ENCODE measurements around the gene TMEM178A. TPM values are rescaled to one million over a fixed set of nuclear protein-coding genes. Genes with fewer than 3 reads are reported as not detected.

Gene TMEM178A
- polyA plus RNA-seq, 3 donors = 0.15 TPM; not detected in 2

DNA sequence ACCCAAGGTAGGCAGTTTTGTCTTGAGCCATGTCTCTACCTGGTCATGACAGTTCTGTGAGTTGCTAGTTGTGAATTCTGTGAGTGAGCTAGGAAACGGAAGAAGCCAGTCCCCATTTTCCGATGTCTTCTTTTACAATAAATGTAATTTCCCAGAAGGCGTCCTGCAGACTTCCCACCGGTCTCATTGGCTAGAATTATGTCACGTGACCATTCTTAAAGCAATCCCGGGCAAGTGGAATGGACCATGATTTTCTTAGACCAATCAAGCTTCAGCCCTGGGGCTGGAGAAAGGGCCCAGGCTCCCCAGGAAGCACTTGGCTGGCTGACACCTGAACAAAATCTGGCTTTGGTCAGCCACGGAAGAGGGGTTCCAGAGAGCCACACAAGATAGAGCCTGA is 10.6 kb downstream of the TMEM178A start:
- no peak for DNase-seq
- TF ChIP-seq, protein P1, sequence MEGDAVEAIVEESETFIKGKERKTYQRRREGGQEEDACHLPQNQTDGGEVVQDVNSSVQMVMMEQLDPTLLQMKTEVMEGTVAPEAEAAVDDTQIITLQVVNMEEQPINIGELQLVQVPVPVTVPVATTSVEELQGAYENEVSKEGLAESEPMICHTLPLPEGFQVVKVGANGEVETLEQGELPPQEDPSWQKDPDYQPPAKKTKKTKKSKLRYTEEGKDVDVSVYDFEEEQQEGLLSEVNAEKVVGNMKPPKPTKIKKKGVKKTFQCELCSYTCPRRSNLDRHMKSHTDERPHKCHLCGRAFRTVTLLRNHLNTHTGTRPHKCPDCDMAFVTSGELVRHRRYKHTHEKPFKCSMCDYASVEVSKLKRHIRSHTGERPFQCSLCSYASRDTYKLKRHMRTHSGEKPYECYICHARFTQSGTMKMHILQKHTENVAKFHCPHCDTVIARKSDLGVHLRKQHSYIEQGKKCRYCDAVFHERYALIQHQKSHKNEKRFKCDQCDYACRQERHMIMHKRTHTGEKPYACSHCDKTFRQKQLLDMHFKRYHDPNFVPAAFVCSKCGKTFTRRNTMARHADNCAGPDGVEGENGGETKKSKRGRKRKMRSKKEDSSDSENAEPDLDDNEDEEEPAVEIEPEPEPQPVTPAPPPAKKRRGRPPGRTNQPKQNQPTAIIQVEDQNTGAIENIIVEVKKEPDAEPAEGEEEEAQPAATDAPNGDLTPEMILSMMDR (IDR thresholded peaks at IDR 0.05) = no peak
- H3K27me3 Mint-ChIP-seq (ENCODE audit: low read depth in 3 of 3) = peaks cover 0 to 5% (median 2%) of the 10 kb centered on the region in 3 donors
- WGBS (ENCODE audit: insufficient coverage) = 95% methylated on average over 3 of the region's 7 CpGs
- Histone ChIP-seq H3K4me2 (replicated peaks; ENCODE audit: extremely low read depth, low read length, poor library complexity, severe bottlenecking) (no peak overlapping the region), H3K4me1 (ENCODE audit: control insufficient read depth in 1 of 2, insufficient read depth in 2 of 2, low read length in 2 of 2) (no peaks in the 10 kb centered on the region), H4K20me1 (ENCODE audit: insufficient read depth, low read length) (no peaks in the 10 kb centered on the region), H3K36me3 (replicated peaks in 1 of 2; ENCODE audit: control insufficient read depth in 1 of 2, insufficient read depth in 2 of 2, low read length in 2 of 2) (no peaks in the 10 kb centered on the region), H3K9me3 (replicated peaks in 1 of 2; ENCODE audit: control insufficient read depth in 1 of 2, insufficient read depth in 1 of 2, low read length in 2 of 2) (no peaks in the 10 kb centered on the region), H2AFZ (ENCODE audit: insufficient read depth, low read depth, low read length, poor library complexity, severe bottlenecking) (no peak overlapping the region), H3K79me2 (ENCODE audit: insufficient read depth, low read length) (no peaks in the 10 kb centered on the region), H3K4me3 (replicated peaks in 1 of 3; ENCODE audit: low read depth in 2 of 3, low read length in 3 of 3) (no peak overlapping the region), H3K27ac (ENCODE audit: low read depth in 1 of 2, low read length in 2 of 2) (no peak overlapping the region), H3K27me3 (ENCODE audit: control insufficient read depth in 2 of 2, insufficient read depth in 2 of 2, low read length in 2 of 2) (no peaks in the 10 kb centered on the region), H3K9ac (ENCODE audit: insufficient read depth, low read length, poor library complexity, severe bottlenecking) (no peak overlapping the region)
- peaks cover 0 to 3% (median 1%) of the 10 kb centered on the region in 7 donors for H3K9me3 Mint-ChIP-seq
- intact Hi-C loops (cut with micrococcal nuclease) = no loop called here
- H3K4me1 Mint-ChIP-seq = no peaks in the 10 kb centered on the region
- no peak overlapping the region for H3K4me3 Mint-ChIP-seq
- no peak overlapping the region for H3K27ac Mint-ChIP-seq
- no peaks in the 10 kb centered on the region for H3K36me3 Mint-ChIP-seq

DNA sequence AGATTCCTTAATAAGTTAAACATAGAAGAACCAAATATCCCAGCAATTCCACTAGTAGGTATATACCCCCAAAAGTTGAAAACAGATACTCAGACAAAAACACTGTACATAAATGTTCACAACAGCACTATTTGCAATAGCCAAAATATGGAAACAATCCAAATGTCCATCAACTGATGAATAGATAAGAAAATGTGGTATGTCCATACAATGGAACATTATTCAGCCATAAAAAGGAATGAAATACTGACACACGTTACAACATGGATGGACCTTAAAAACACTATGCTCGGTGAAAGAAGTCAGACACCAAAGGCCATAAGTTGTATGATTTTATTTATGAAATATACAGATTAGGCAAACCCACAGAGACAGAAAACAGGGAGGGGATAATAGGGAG is 12.5 kb downstream of the TMEM178A start:
- Histone ChIP-seq H3K9me3 (replicated peaks in 1 of 2; ENCODE audit: control insufficient read depth in 1 of 2, insufficient read depth in 1 of 2, low read length in 2 of 2) (no peaks in the 10 kb centered on the region), H3K4me2 (replicated peaks; ENCODE audit: extremely low read depth, low read length, poor library complexity, severe bottlenecking) (no peak overlapping the region), H3K36me3 (replicated peaks in 1 of 2; ENCODE audit: control insufficient read depth in 1 of 2, insufficient read depth in 2 of 2, low read length in 2 of 2) (no peaks in the 10 kb centered on the region), H3K27me3 (ENCODE audit: control insufficient read depth in 2 of 2, insufficient read depth in 2 of 2, low read length in 2 of 2) (no peaks in the 10 kb centered on the region), H3K4me3 (replicated peaks in 1 of 3; ENCODE audit: low read depth in 2 of 3, low read length in 3 of 3) (no peak overlapping the region), H3K4me1 (ENCODE audit: control insufficient read depth in 1 of 2, insufficient read depth in 2 of 2, low read length in 2 of 2) (no peaks in the 10 kb centered on the region), H3K9ac (ENCODE audit: insufficient read depth, low read length, poor library complexity, severe bottlenecking) (no peak overlapping the region), H2AFZ (ENCODE audit: insufficient read depth, low read depth, low read length, poor library complexity, severe bottlenecking) (no peak overlapping the region), H3K79me2 (ENCODE audit: insufficient read depth, low read length) (no peaks in the 10 kb centered on the region), H3K27ac (ENCODE audit: low read depth in 1 of 2, low read length in 2 of 2) (no peak overlapping the region), H4K20me1 (ENCODE audit: insufficient read depth, low read length) (no peaks in the 10 kb centered on the region)
- intact Hi-C loops (cut with micrococcal nuclease) = no loop called here
- H3K9me3 Mint-ChIP-seq = peaks cover 0 to 3% (median 1%) of the 10 kb centered on the region in 7 donors
- no peak overlapping the region for H3K4me3 Mint-ChIP-seq
- no peaks in the 10 kb centered on the region for H3K36me3 Mint-ChIP-seq
- DNase-seq = no peak
- H3K27ac Mint-ChIP-seq = no peak overlapping the region
- peaks cover 0 to 5% (median 2%) of the 10 kb centered on the region in 3 donors for H3K27me3 Mint-ChIP-seq (ENCODE audit: low read depth in 3 of 3)
- H3K4me1 Mint-ChIP-seq = no peaks in the 10 kb centered on the region
- WGBS (ENCODE audit: insufficient coverage) = no CpG with 5 or more reads among the region's 2 CpGs
- TF ChIP-seq, protein P1 (IDR thresholded peaks at IDR 0.05) = no peak
